Transverse colon (tissue), 4 donors: ENCODE results near the gene C7orf25.

Experiments
- EP300 ChIP-seq: sonication (generic); formaldehyde crosslinking; IDR thresholded peaks from one replicate; pipeline ENCODE4 v1.6.1; 2017; ENCODE audit warnings: antibody characterized with exemption, low read depth
- POLR2A ChIP-seq: fragments of 450-650 bp; IDR thresholded peaks from one replicate; pipeline ENCODE4 v1.6.1; 2016; ENCODE audit warnings: antibody characterized with exemption, mild to moderate bottlenecking, moderate library complexity
- POLR2AphosphoS5 ChIP-seq, 3 donors: sonication (generic); formaldehyde crosslinking; IDR thresholded peaks; one replicate each; pipeline ENCODE4 v1.6.1; 2016; ENCODE audit warnings: antibody characterized with exemption in 3 of 3
- TF ChIP-seq, protein P1 (sequence below), 5 experiments: fragments of 200-600 bp in 3 of 5; fragments of 450-650 bp in 2 of 5; sonication (generic) in 3 of 5; IDR thresholded peaks; 1 replicate in 2 of 5; 2 replicates in 3 of 5; pipeline ENCODE4 v1.5.1; 2016 to 2017; ENCODE audit warnings: antibody characterized with exemption in 5 of 5, inconsistent platforms in 3 of 5, mild to moderate bottlenecking in 2 of 5, moderate library complexity in 1 of 5

DNA sequence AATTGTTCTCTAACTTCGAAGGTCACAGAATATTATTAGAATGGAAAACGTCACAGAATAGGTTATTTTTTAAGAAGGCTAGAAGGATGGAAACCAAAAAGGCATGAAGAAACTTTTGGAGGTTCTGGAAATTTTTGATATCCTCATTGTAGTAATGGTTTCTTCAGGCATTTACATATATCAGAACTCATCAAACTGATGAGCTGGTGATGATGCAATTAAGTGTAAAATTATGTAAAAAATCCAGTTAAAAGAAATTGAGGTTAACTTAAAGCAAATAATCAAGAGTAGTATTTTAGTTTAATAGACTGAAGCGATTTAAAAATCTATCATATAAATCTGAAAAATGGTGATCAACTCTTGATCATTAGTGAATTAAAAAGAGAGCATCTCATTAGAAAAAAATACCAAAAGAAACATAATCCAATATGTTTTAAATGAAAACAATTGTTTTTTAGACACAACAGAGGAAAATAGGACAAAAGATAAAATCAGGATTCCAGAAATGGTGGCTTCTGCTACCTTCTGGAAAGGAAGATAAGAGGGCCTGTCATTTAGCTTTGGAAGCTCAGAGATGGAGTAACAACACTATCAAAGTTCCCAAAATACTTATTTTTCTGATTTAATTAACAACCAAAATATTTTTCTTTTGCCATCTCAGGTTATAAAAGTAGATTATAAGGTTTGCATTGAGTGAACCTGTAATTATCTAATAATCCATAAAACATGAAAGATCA is 10.3 kb upstream of the C7orf25 start:
- TF ChIP-seq EP300 (no peak), POLR2AphosphoS5 (IDR thresholded peaks at IDR 0.05) (no peak), POLR2A (no peak)
- TF ChIP-seq, protein P1, sequence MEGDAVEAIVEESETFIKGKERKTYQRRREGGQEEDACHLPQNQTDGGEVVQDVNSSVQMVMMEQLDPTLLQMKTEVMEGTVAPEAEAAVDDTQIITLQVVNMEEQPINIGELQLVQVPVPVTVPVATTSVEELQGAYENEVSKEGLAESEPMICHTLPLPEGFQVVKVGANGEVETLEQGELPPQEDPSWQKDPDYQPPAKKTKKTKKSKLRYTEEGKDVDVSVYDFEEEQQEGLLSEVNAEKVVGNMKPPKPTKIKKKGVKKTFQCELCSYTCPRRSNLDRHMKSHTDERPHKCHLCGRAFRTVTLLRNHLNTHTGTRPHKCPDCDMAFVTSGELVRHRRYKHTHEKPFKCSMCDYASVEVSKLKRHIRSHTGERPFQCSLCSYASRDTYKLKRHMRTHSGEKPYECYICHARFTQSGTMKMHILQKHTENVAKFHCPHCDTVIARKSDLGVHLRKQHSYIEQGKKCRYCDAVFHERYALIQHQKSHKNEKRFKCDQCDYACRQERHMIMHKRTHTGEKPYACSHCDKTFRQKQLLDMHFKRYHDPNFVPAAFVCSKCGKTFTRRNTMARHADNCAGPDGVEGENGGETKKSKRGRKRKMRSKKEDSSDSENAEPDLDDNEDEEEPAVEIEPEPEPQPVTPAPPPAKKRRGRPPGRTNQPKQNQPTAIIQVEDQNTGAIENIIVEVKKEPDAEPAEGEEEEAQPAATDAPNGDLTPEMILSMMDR (IDR thresholded peaks at IDR 0.05), result no peak
